ENCODE measurements around the gene VANGL2. TPM values are rescaled to one million over a fixed set of nuclear protein-coding genes. Genes with fewer than 3 reads are reported as not detected.

VANGL2 gene
- total RNA-seq, 1 experiment from 2014 or later: 2.2 TPM

- H3K4me3 ChIP-seq: no peak overlapping the region
- H3K27me3 ChIP-seq (replicated peaks): no peaks in the 10 kb centered on the region
- peak overlapping the region; percentile 56; the same call in 1 of the 2 replicates for H3K27ac ChIP-seq
- 0 out of 2 replicates have a peak, but pooled peaks cover 6% of the 10 kb centered on the region for H3K36me3 ChIP-seq
- H3K9me3 ChIP-seq (replicated peaks): no peaks in the 10 kb centered on the region
- DNase-seq (ENCODE audit: low read depth in 1 of 2, low spot score in 2 of 2): peak in 1 of 2 experiments; percentile 27
- peaks cover 29% of the 10 kb centered on the region for H3K4me1 ChIP-seq (replicated peaks)
Observed at GRCh38 chr1:160429702-160430535, 29.6 kb downstream of the VANGL2 start.

- H3K27me3 ChIP-seq (replicated peaks): no peaks in the 10 kb centered on the region
- H3K27ac ChIP-seq: no peak overlapping the region
- H3K9me3 ChIP-seq (replicated peaks): no peaks in the 10 kb centered on the region
- 0 out of 2 replicates have a peak, but pooled peaks cover 6% of the 10 kb centered on the region for H3K36me3 ChIP-seq
- no peak for DNase-seq (ENCODE audit: low read depth in 1 of 2, low spot score in 2 of 2)
- H3K4me1 ChIP-seq (replicated peaks): peaks cover 29% of the 10 kb centered on the region
- H3K4me3 ChIP-seq: no peak overlapping the region
Observed at GRCh38 chr1:160431006-160431405, 30.6 kb downstream of the VANGL2 start.

- Histone ChIP-seq H3K4me1 (replicated peaks) (peaks cover 29% of the 10 kb centered on the region), H3K27me3 (replicated peaks) (no peaks in the 10 kb centered on the region), H3K9me3 (replicated peaks) (no peaks in the 10 kb centered on the region), H3K36me3 (0 out of 2 replicates have a peak, but pooled peaks cover 6% of the 10 kb centered on the region), H3K27ac (no peak overlapping the region), H3K4me3 (no peak overlapping the region)
- DNase-seq (ENCODE audit: low read depth in 1 of 2, low spot score in 2 of 2): no peak
Observed at GRCh38 chr1:160431571-160431970, 31.2 kb downstream of the VANGL2 start.

- Histone ChIP-seq H3K36me3 (0 out of 2 replicates have a peak, but pooled peaks cover 6% of the 10 kb centered on the region), H3K27me3 (replicated peaks) (no peaks in the 10 kb centered on the region), H3K4me3 (no peak overlapping the region), H3K4me1 (replicated peaks) (peaks cover 30% of the 10 kb centered on the region), H3K27ac (no peak overlapping the region), H3K9me3 (replicated peaks) (no peaks in the 10 kb centered on the region)
- DNase-seq (ENCODE audit: low read depth in 1 of 2, low spot score in 2 of 2): no peak
Observed at GRCh38 chr1:160432371-160432786, 32.0 kb downstream of the VANGL2 start.

GRCh38 chr1:160436966-160437365 lies 36.6 kb downstream of the VANGL2 start:
- H3K9me3 ChIP-seq (replicated peaks): no peaks in the 10 kb centered on the region
- no peak overlapping the region for H3K27ac ChIP-seq
- H3K36me3 ChIP-seq: no peaks in the 10 kb centered on the region
- no peak for DNase-seq (ENCODE audit: low read depth in 1 of 2, low spot score in 2 of 2)
- H3K4me3 ChIP-seq: no peak overlapping the region
- H3K4me1 ChIP-seq (replicated peaks): peaks cover 10% of the 10 kb centered on the region
- no peaks in the 10 kb centered on the region for H3K27me3 ChIP-seq (replicated peaks)

GRCh38 chr1:160437432-160438316 lies 37.3 kb downstream of the VANGL2 start:
- no peak overlapping the region for H3K27ac ChIP-seq
- H3K9me3 ChIP-seq (replicated peaks): no peaks in the 10 kb centered on the region
- no peaks in the 10 kb centered on the region for H3K27me3 ChIP-seq (replicated peaks)
- H3K4me1 ChIP-seq (replicated peaks): peaks cover 10% of the 10 kb centered on the region
- no peak overlapping the region for H3K4me3 ChIP-seq
- H3K36me3 ChIP-seq: no peaks in the 10 kb centered on the region
- DNase-seq (ENCODE audit: low read depth in 1 of 2, low spot score in 2 of 2): peak in 1 of 2 experiments; percentile 40

- H3K4me3 ChIP-seq: no peak overlapping the region
Observed at GRCh38 chr1:160438317-160438918, 38.1 kb downstream of the VANGL2 start.

GRCh38 chr1:160438935-160439334 lies 38.6 kb downstream of the VANGL2 start:
- no peaks in the 10 kb centered on the region for H3K36me3 ChIP-seq
- H3K27me3 ChIP-seq (replicated peaks): no peaks in the 10 kb centered on the region

More at GRCh38 chr1:160438317-160438918, 38.1 kb downstream of the VANGL2 start:
- H3K27me3 ChIP-seq (replicated peaks): no peaks in the 10 kb centered on the region
- DNase-seq (ENCODE audit: low read depth in 1 of 2, low spot score in 2 of 2): no peak
- H3K4me1 ChIP-seq (replicated peaks): peaks cover 16% of the 10 kb centered on the region
- no peaks in the 10 kb centered on the region for H3K36me3 ChIP-seq
- H3K9me3 ChIP-seq (replicated peaks): no peaks in the 10 kb centered on the region
- no peak overlapping the region for H3K27ac ChIP-seq

GRCh38 chr1:160439718-160440117 lies 39.4 kb downstream of the VANGL2 start:
- H3K9me3 ChIP-seq (replicated peaks): no peaks in the 10 kb centered on the region
- H3K27me3 ChIP-seq (replicated peaks): no peaks in the 10 kb centered on the region
- DNase-seq (ENCODE audit: low read depth in 1 of 2, low spot score in 2 of 2): no peak
- no peak overlapping the region for H3K27ac ChIP-seq
- no peaks in the 10 kb centered on the region for H3K36me3 ChIP-seq
- no peak overlapping the region for H3K4me3 ChIP-seq
- H3K4me1 ChIP-seq (replicated peaks): peaks cover 17% of the 10 kb centered on the region

More at GRCh38 chr1:160438935-160439334, 38.6 kb downstream of the VANGL2 start:
- DNase-seq (ENCODE audit: low read depth in 1 of 2, low spot score in 2 of 2): no peak
- no peaks in the 10 kb centered on the region for H3K9me3 ChIP-seq (replicated peaks)
- peaks cover 17% of the 10 kb centered on the region for H3K4me1 ChIP-seq (replicated peaks)
- no peak overlapping the region for H3K4me3 ChIP-seq
- no peak overlapping the region for H3K27ac ChIP-seq

GRCh38 chr1:160446945-160447600 lies 46.7 kb downstream of the VANGL2 start:
- Histone ChIP-seq H3K27ac (peak overlapping the region; percentile 9; the same call in 1 of the 2 replicates), H3K36me3 (no peaks in the 10 kb centered on the region), H3K4me3 (no peak overlapping the region), H3K4me1 (replicated peaks) (peaks cover 29% of the 10 kb centered on the region), H3K9me3 (replicated peaks) (no peaks in the 10 kb centered on the region), H3K27me3 (replicated peaks) (no peaks in the 10 kb centered on the region)
- DNase-seq (ENCODE audit: low read depth in 1 of 2, low spot score in 2 of 2): no peak

GRCh38 chr1:160449494-160449893 lies 49.1 kb downstream of the VANGL2 start:
- DNase-seq (ENCODE audit: low read depth in 1 of 2, low spot score in 2 of 2): no peak
- Histone ChIP-seq H3K4me3 (no peak overlapping the region), H3K36me3 (no peaks in the 10 kb centered on the region), H3K4me1 (replicated peaks) (peaks cover 22% of the 10 kb centered on the region), H3K27me3 (replicated peaks) (no peaks in the 10 kb centered on the region), H3K9me3 (replicated peaks) (no peaks in the 10 kb centered on the region), H3K27ac (no peak overlapping the region)

GRCh38 chr1:160451119-160451858 lies 50.9 kb downstream of the VANGL2 start:
- no peak overlapping the region for H3K27ac ChIP-seq
- DNase-seq (ENCODE audit: low read depth in 1 of 2, low spot score in 2 of 2): no peak
- H3K36me3 ChIP-seq: no peaks in the 10 kb centered on the region
- H3K9me3 ChIP-seq (replicated peaks): no peaks in the 10 kb centered on the region
- H3K27me3 ChIP-seq (replicated peaks): no peaks in the 10 kb centered on the region
- H3K4me3 ChIP-seq: no peak overlapping the region
- peaks cover 22% of the 10 kb centered on the region for H3K4me1 ChIP-seq (replicated peaks)
